Activated CD8-positive, alpha-beta memory T cell treated with anti-CD3 and anti-CD28 coated beads for 4 hours (primary cell): ENCODE results near the gene CAPN2.

Experiments
- DNase-seq, 2 donors: peaks; one replicate each; pipeline ENCODE4 v3.0.0-alpha.2; 2020; ENCODE audit warnings: low read depth in 2 of 2

CAPN2 gene

GRCh38 chr1:223759273-223759672 is 46.9 kb downstream of the CAPN2 start:
- no peak for DNase-seq

- DNase-seq: no peak
These were observed 48.5 kb downstream of the CAPN2 start for GRCh38 chr1:223760833-223761232.

DNA sequence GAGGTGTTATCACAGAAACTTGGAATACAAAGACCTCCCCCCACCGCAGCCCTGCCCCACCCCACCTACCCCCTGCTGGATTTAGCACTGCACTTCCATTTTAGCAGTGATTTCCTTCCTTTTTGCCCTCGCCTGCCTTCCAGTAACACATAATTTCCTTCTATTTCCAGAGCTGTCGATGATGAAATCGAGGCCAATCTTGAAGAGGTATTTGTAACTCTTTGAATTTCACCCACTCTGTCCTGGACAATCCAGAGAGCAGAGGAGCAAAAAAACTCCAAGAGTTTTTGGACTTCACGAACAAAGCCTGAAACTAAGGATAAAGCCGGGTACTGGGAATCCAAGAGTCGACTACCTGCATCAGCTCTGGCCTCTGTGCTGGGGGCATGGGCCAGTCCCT is 49.1 kb downstream of the CAPN2 start:
- no peak for DNase-seq

DNA sequence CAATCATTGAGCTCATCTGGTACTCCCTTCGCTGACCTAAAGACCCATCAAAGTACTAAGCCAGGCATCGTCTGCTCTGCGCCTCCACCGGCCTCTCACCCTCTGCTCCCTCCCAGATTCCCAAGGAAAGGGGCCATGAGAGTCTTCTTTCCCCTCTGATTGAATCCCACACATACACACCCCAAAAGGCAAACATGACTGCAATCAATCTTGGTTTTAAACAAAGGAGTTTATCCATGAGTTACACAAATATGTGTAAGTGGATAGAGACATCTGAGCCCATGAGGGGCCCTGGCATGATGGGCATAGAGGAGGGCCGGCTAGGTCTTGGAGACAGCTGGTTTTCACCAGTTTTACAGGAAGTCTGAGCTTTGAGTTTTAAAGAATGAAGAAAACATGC is 50.9 kb downstream of the CAPN2 start:
- no peak for DNase-seq

DNA sequence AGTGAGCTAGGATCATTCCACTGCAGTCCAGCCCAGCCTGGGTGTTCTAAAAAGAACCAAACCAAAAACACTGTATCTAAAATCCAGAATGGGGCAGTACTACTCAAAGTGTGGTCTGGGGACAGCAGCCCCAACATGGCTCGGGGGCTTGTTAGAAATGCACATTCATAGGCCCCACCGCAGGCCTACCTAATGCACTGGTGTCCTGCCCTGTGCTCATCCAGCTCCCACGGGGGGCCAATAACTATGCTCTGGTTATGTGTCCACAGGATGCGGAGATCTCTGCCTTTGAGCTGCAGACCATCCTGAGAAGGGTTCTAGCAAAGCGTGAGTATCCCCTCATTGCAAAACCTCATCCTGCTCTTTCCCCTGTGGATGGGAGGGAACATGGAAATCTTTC is 51.5 kb downstream of the CAPN2 start:
- no peak for DNase-seq

DNA sequence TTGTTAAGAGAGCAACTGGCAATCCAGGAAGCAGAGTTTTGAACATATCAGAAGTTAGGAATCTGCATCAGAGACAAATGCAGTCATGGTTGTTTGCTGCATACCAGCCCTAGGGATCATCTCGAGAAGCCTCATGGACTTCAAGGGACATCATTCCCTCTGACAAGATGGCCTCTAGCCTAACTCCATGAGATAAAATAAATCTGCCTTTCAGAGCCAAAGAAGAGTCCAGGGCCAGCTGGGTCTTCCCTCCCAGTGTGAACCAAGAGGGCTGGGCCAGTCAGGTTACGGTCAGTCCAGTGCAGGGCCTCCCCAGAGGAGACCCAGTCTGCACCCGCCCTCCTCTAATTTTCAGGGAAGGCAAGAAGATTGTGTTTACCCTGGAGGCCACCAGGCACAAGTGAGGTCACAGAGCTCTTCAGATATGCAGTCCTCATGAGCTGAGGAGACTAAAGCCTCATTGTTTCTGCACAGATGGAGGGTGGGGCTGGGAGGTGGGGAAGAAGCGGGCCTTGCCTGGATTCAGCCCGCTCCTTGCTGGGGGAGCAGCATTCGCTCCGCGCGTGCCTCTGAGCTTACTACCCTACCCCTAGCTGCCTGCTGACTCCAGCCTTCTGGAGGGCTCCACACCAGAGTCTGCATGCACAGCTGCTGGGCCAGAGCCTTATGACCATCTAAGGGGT is 52.8 kb downstream of the CAPN2 start:
- no peak for DNase-seq

DNA sequence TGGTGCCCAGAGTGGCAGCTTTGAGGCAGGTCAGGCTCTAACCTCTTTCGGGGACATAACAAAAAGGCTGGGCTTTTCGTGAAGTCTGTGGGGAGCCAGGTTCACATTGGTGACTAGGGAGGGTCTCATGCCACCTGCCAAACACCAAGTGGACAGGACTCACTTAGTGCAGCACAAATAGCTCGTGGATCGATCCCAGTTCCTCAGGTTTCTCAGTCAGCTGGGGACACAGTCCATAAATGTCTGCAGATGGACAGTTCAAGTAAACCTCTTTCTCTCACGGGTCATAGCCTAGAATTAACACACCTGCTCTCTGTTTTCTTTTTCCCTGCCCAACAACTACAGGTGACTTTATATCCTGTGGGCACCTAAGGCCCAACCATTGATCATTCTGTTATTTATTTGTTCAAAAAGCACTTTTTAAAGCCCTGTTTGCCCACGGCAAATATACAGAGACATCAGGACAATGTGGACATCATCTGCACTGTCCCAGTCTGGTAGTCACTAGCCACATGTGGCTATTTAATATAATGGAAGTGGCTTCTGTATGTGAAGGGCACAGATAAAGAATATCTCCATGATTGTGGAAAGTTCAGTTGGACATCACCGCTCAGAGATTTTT is 53.5 kb downstream of the CAPN2 start:
- DNase-seq: no peak

DNA sequence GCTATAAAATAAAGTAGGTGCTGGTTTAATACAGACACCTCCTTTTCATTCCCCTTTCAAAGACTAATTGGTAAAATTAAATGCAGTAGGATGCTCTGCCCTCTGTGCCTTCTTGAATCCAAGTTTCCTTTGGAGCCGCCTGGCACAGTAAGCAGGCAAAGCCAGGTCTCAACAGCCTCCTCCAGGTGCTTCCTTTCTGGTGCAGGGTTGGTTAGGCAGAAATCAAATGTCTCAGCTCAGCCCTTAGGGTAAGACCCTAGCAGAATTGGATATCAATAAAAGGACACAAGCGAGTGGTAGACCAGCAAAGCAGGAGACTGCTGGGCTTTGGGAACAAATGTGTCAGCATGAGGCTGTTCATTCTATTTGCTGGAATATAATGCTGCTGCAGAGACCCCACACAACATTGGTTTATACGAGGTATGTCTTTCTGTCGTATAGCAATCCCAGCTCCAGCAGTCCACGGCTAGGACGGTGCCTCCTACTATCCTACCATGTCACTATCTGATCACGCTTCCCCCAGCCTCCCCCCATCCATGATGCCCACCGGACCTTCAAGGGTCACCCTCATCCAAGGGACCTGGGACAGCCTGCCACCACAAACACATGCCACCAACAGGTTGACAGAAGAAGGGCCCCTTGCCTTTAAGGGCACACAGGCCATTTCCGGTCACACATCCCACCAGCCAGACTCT is 58.4 kb downstream of the CAPN2 start:
- no peak for DNase-seq

GRCh38 chr1:223771469-223771813 is 59.1 kb downstream of the CAPN2 start:
- DNase-seq: no peak

GRCh38 chr1:223771814-223772770 is 59.8 kb downstream of the CAPN2 start:
- no peak for DNase-seq

GRCh38 chr1:223772771-223773160 is 60.4 kb downstream of the CAPN2 start:
- no peak for DNase-seq

DNA sequence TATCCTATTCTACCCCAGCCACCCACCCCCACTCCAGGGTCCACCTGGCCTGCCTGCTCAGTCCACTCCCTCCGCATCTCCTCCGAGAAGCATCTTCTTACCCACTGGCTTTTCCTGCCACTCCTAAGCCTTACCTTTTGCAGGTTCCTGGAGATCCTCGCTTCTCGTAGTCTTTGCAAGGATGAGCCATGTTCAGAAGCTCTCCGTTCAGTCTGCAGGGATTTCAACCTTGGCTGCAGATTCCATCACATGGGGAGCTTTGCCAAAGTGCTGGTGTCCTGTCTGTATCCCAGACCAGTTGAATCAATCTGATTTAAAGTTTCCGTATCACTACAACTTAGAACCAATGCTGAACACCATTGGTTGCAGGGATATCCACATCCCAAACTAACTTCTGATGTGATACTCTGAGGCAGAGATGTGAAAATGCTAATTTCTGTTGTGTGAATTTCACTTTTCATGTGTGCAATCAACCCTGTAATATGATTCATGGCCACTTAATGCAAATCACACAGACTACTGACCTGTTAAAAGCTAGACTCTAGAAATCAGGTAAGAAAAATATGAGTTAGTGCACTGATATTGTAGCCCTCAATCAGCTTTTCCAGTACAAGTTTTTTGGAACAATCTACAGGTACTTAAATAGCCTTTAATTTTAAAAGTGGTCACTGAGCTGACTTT is 61.9 kb downstream of the CAPN2 start:
- no peak for DNase-seq

DNA sequence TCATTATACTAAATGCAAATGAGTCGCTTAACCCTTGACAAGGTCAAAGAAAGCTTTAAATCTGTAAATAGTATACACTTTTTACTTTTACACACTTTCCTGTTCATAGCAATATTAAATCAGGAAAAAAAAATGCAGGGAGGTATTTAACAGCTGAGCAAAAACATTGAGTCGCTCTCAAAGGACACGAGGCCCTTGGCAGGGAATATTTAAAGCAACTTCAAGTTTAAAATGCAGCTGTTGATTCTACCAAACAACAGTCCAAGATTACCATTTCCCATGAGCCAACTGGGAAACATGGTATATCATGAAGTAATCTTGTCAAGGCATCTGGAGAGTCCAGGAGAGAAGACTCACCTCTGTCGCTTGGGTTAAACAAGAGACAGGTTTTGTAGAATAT is 62.7 kb downstream of the CAPN2 start:
- no peak for DNase-seq

DNA sequence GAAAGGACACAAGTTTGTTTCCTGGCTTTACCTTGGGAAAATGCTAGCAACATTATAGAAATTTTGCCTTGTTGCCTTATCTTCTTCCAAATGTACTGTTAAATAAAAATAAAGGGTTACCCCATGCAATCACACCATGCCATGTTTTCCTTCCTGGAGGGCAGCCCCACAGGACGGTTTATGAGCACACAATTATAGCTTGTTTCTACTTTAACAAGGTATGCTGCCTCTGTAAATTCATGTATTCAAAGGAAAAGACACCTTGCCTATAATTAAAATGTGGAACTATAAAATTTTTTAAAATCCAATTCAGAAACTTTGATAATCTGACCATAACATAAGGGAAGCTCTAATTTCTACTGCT is 63.4 kb downstream of the CAPN2 start:
- no peak for DNase-seq

GRCh38 chr1:223776075-223776814 is 63.9 kb downstream of the CAPN2 start:
- peak; percentile 14 to 17 for DNase-seq

DNA sequence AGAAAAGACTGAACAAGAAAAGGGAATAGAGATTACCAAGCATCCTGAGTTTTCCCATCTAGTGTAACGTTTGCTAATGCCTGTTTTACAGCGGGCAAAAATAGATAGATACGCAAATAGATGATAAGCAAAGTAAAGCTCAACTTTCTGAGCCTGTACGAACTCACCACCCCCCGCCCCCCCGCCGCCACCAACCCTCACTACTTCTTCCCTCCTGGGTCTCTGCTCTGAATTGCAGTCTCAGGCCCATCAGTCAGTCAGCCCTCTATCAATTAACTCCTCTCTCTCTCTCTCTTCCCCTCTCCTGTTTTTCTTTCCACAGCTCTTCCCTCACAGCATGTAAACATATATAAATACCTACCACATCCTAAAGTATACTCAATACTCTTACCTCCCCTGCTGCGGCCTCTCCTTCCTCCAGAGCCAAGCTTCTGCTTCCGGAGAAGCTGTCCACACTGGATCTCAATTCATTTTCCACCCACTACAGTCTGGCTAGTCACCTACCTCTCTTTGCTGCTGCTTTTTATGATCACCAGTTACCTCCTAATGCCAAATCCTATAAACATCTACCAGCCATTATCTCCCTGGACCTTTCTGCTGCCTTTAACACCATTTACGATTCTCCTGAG is 64.6 kb downstream of the CAPN2 start:
- DNase-seq: no peak

- no peak for DNase-seq
These were observed 68.0 kb downstream of the CAPN2 start for GRCh38 chr1:223780318-223780717.

- no peak for DNase-seq
These were observed 68.6 kb downstream of the CAPN2 start for GRCh38 chr1:223780949-223781348.

GRCh38 chr1:223783676-223784075 is 71.3 kb downstream of the CAPN2 start:
- DNase-seq: no peak

DNA sequence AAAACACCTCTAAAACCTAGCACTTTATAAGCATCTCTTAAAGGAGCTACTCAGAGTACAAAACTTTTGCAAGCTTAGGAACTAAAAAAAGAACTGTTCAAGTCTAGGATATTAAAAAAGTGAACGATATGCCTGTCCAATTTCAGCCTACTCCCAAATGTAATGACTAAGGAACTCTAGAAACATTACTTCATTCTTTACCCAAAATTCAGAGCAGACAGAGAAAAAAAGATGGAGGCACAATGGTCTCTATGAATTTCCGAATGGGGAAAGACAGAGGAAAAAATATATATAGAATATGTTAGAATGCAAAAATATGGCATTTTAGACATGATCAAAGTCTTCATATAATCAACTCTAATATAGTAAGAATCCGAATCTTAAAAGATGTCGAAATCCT is 72.2 kb downstream of the CAPN2 start:
- DNase-seq: no peak

DNA sequence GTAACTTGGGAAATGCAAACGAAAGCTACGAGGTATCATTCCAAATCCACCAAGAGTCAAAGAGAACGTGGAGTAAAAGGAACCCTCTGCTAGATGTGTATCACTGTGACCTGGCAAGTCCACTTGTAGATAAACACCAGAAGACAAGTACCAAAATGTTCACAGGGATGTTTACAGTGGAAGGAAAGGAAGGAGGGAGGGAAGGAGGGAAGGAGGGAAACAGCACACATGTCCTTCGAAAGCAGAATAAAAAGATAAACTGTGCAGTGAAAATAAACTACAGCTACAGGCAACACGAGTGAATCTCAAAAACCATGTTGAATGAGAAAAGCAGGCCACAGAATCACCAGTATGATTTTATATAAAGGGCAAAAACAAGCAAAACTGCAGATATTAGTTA is 73.5 kb downstream of the CAPN2 start:
- DNase-seq: no peak
